Trophoblast cell (in vitro differentiated cells and primary cell): ENCODE results near the gene TSHB.

Experiments used
- DNase-seq, 2 donors: peaks; one replicate each; pipeline ENCODE4 v3.0.0-alpha.2; 2016
- H2AFZ ChIP-seq: 2 replicates; pipeline ENCODE4 v1.6.1; 2013; ENCODE audit warnings: low read length, moderate library complexity, mild to moderate bottlenecking; ENCODE audit not compliant: insufficient read depth, poor library complexity
- H2AK5ac ChIP-seq: 2 replicates; pipeline ENCODE4 v1.6.1; 2013; ENCODE audit warnings: mild to moderate bottlenecking, low read length
- H2BK120ac ChIP-seq: 2 replicates; pipeline ENCODE4 v1.6.1; 2013; ENCODE audit warnings: low read length, mild to moderate bottlenecking, moderate library complexity; ENCODE audit not compliant: insufficient read depth, poor library complexity
- H2BK12ac ChIP-seq: 2 replicates; pipeline ENCODE4 v1.6.1; 2013; ENCODE audit warnings: mild to moderate bottlenecking, low read length, moderate library complexity
- H2BK5ac ChIP-seq: 2 replicates; pipeline ENCODE4 v1.6.1; 2013; ENCODE audit warnings: low read length, low read depth, moderate library complexity, mild to moderate bottlenecking; ENCODE audit not compliant: poor library complexity
- H3K14ac ChIP-seq: 2 replicates; pipeline ENCODE4 v1.6.1; 2013; ENCODE audit warnings: mild to moderate bottlenecking, low read length
- H3K18ac ChIP-seq: 2 replicates; pipeline ENCODE4 v1.6.1; 2013; ENCODE audit warnings: mild to moderate bottlenecking, low read length
- H3K23ac ChIP-seq: 2 replicates; pipeline ENCODE4 v1.6.1; 2013; ENCODE audit warnings: low read length
- H3K27ac ChIP-seq: 2 replicates; pipeline ENCODE4 v1.5.1; 2013; ENCODE audit warnings: low read depth, mild to moderate bottlenecking, inconsistent platforms, low read length, moderate library complexity
- H3K27me3 ChIP-seq: 2 replicates; pipeline ENCODE4 v1.6.1; 2013; ENCODE audit warnings: inconsistent platforms, mild to moderate bottlenecking, low read length, moderate library complexity; ENCODE audit not compliant: insufficient read depth
- H3K36me3 ChIP-seq, 2 experiments: 1 replicate in 1 of 2; 2 replicates in 1 of 2; pipeline ENCODE4 v1.6.1; 2013; ENCODE audit warnings: low read length in 2 of 2, mild to moderate bottlenecking in 2 of 2, moderate library complexity in 1 of 2; ENCODE audit not compliant: insufficient read depth in 2 of 2, control insufficient read depth in 1 of 2
- H3K4ac ChIP-seq: 2 replicates; pipeline ENCODE4 v1.6.1; 2013; ENCODE audit warnings: low read depth, mild to moderate bottlenecking, low read length, moderate library complexity
- H3K4me1 ChIP-seq, 2 experiments: 1 replicate in 1 of 2; 2 replicates in 1 of 2; pipeline ENCODE4 v1.6.1; 2013; ENCODE audit warnings: low read length in 2 of 2, mild to moderate bottlenecking in 2 of 2, moderate library complexity in 1 of 2; ENCODE audit not compliant: insufficient read depth in 2 of 2, control insufficient read depth in 1 of 2
- H3K4me2 ChIP-seq: 2 replicates; pipeline ENCODE4 v1.6.1; 2013; ENCODE audit warnings: inconsistent platforms, mild to moderate bottlenecking, low read length, moderate library complexity
- H3K4me3 ChIP-seq: 2 replicates; pipeline ENCODE4 v1.5.1; 2013; ENCODE audit warnings: mild to moderate bottlenecking, low read depth, low read length, inconsistent platforms
- H3K79me1 ChIP-seq: one replicate; pipeline ENCODE4 v1.6.1; 2013; ENCODE audit warnings: low read length
- H3K79me2 ChIP-seq: 2 replicates; pipeline ENCODE4 v1.6.1; 2013; ENCODE audit warnings: low read length, mild to moderate bottlenecking; ENCODE audit not compliant: control insufficient read depth, insufficient read depth, poor library complexity
- H3K9ac ChIP-seq: 2 replicates; pipeline ENCODE4 v1.6.1; 2013; ENCODE audit warnings: mild to moderate bottlenecking, low read length
- H3K9me3 ChIP-seq: 2 replicates; pipeline ENCODE4 v1.6.1; 2013; ENCODE audit warnings: low read depth, mild to moderate bottlenecking, control low read depth, inconsistent platforms, low read length; ENCODE audit not compliant: insufficient read depth
- H4K12ac ChIP-seq: 2 replicates; pipeline ENCODE4 v1.6.1; 2013; ENCODE audit warnings: low read depth, mild to moderate bottlenecking, low read length, moderate library complexity
- H4K8ac ChIP-seq: 2 replicates; pipeline ENCODE4 v1.6.1; 2013; ENCODE audit warnings: low read depth, mild to moderate bottlenecking, low read length, moderate library complexity
- H4K91ac ChIP-seq: one replicate; pipeline ENCODE4 v1.6.1; 2013; ENCODE audit warnings: low read depth, mild to moderate bottlenecking, low read length, moderate library complexity
- WGBS: extraction: QIAGEN DNeasy Blood & Tissue Kit; methylation state at CpG from one replicate; pipeline ENCODE4 v1.1.7; 2013; ENCODE audit warnings: missing lambda C conversion rate; ENCODE audit not compliant: insufficient read length, insufficient coverage; ENCODE audit errors: extremely low coverage; 5-methylcytosine and 5-hydroxymethylcytosine counted together

The TSHB gene

DNA sequence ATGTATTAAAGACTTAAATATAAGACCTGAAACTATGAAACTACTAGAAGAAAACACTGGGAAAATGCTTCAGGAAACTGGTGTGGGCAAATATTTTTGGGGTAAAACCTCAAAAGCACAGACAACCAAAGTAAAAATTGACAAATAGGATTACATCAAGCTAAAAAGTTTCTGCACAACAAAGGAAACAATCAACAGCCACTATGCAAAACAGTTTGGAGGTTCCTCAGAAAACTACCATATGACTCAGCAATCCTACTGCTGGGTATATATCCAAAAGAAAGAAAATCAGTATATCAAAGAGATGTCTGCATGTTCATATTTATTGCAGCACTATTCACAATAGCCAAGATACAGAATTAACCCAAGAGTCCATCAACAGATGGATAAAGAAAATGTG, 17.1 kb downstream of the TSHB start:
- Histone ChIP-seq H4K8ac (no peak overlapping the region), H3K14ac (no peak overlapping the region), H2BK12ac (no peak overlapping the region), H3K4me2 (no peak overlapping the region), H2AFZ (no peak overlapping the region), H3K9me3 (no peaks in the 10 kb centered on the region), H3K9ac (no peak overlapping the region), H3K18ac (no peak overlapping the region), H3K36me3 (peaks cover 2 to 3% of the 10 kb centered on the region in 2 experiments), H3K23ac (no peak overlapping the region), H2BK5ac (no peak overlapping the region), H3K4me1 (no peaks in the 10 kb centered on the region), H3K27me3 (no peaks in the 10 kb centered on the region), H2AK5ac (no peak overlapping the region), H3K27ac (no peak overlapping the region), H3K79me1 (no peaks in the 10 kb centered on the region), H3K4me3 (no peak overlapping the region), H4K12ac (no peak overlapping the region), H4K91ac (no peak overlapping the region), H2BK120ac (no peak overlapping the region), H3K79me2 (no peaks in the 10 kb centered on the region), H3K4ac (no peak overlapping the region)
- no peak for DNase-seq

DNA sequence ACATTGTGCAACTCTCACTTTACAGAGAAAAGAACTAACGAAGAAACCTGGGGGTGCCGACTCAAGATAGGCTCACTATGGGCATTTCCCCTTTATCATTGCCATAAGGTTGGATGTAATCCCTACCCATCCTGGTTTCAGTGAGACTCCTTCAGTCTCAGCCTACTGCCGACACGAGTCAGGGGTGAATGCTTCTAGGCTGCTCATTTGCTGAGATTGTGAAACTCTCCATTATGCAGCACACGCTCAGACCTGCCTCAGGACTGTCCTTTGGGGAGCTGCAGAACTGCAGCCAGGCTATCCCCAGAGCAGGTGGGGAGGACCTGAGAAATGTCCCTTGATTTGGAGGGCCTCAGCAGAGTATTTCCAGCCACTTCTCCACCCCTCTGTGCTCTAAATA, 22.2 kb downstream of the TSHB start:
- Histone ChIP-seq H3K36me3 (peaks cover 3% of the 10 kb centered on the region in 2 experiments), H3K27ac (no peak overlapping the region), H3K27me3 (no peaks in the 10 kb centered on the region), H3K79me1 (peaks cover 2% of the 10 kb centered on the region), H2BK5ac (no peak overlapping the region), H3K4me1 (peaks cover 7 to 8% of the 10 kb centered on the region in 2 experiments), H3K9ac (no peak overlapping the region), H3K79me2 (no peaks in the 10 kb centered on the region), H2BK12ac (no peak overlapping the region), H4K91ac (no peak overlapping the region), H3K18ac (no peak overlapping the region), H3K4me3 (no peak overlapping the region), H3K4me2 (no peak overlapping the region), H4K8ac (no peak overlapping the region), H3K4ac (no peak overlapping the region), H3K9me3 (no peaks in the 10 kb centered on the region), H2AK5ac (no peak overlapping the region), H3K23ac (no peak overlapping the region), H4K12ac (no peak overlapping the region), H2AFZ (no peak overlapping the region), H3K14ac (no peak overlapping the region), H2BK120ac (no peak overlapping the region)
- no peak for DNase-seq
- WGBS: no CpG with 5 or more reads among the region's 5 CpGs

GRCh38 chr1:115052454-115053083, 22.9 kb downstream of the TSHB start:
- no peak overlapping the region for H2BK12ac ChIP-seq
- no peak overlapping the region for H3K4ac ChIP-seq
- H4K91ac ChIP-seq: no peak overlapping the region
- peaks cover 7 to 14% of the 10 kb centered on the region in 2 experiments for H3K4me1 ChIP-seq
- no peak overlapping the region for H3K4me2 ChIP-seq
- no peak overlapping the region for H3K27ac ChIP-seq
- H2AK5ac ChIP-seq: no peak overlapping the region
- no peak overlapping the region for H3K4me3 ChIP-seq
- no peak overlapping the region for H3K18ac ChIP-seq
- peak; percentile 68 to 90 for DNase-seq
- peaks cover 3% of the 10 kb centered on the region in 2 experiments for H3K36me3 ChIP-seq
- H3K27me3 ChIP-seq: no peaks in the 10 kb centered on the region
- no peak overlapping the region for H2AFZ ChIP-seq
- H3K9me3 ChIP-seq: no peaks in the 10 kb centered on the region
- no peak overlapping the region for H3K14ac ChIP-seq
- no CpG with 5 or more reads among the region's 9 CpGs for WGBS
- no peaks in the 10 kb centered on the region for H3K79me2 ChIP-seq
- H4K8ac ChIP-seq: no peak overlapping the region
- H3K79me1 ChIP-seq: peaks cover 3% of the 10 kb centered on the region
- no peak overlapping the region for H3K9ac ChIP-seq
- H2BK120ac ChIP-seq: no peak overlapping the region
- no peak overlapping the region for H3K23ac ChIP-seq
- H4K12ac ChIP-seq: no peak overlapping the region
- no peak overlapping the region for H2BK5ac ChIP-seq

DNA sequence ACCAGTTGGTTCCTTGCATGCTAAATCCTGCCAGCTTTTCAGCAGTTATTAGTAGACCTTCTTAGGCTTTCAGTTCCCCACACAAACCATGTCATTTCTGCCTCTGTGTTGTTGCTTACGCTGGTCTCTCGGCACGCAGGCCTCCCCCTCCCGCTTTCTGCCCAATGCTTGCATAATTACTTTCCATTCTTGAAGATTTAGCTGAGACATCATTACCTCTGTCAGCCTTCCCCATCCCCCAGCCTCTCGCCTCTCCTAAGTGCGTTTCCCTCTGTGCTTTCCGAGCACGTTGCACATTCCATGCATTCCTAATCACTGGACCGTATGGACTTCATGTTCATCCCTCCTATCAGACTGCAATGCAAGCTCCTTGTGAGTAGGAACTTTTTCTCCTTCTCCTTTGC, 26.8 kb downstream of the TSHB start:
- no peak overlapping the region for H3K4me3 ChIP-seq
- peaks cover 0 to 3% of the 10 kb centered on the region in 2 experiments for H3K36me3 ChIP-seq
- H3K4me1 ChIP-seq: peaks cover 7 to 17% of the 10 kb centered on the region in 2 experiments
- no peaks in the 10 kb centered on the region for H3K79me2 ChIP-seq
- H3K27me3 ChIP-seq: no peaks in the 10 kb centered on the region
- H3K9ac ChIP-seq: no peak overlapping the region
- no peak overlapping the region for H4K91ac ChIP-seq
- no peak overlapping the region for H2BK12ac ChIP-seq
- H3K23ac ChIP-seq: no peak overlapping the region
- H2BK5ac ChIP-seq: no peak overlapping the region
- H3K4me2 ChIP-seq: peak overlapping the region; percentile 41
- no peaks in the 10 kb centered on the region for H3K9me3 ChIP-seq
- no CpG with 5 or more reads among the region's 9 CpGs for WGBS
- H3K27ac ChIP-seq: peak overlapping the region; percentile 13
- peaks cover 3% of the 10 kb centered on the region for H3K79me1 ChIP-seq
- no peak overlapping the region for H2AK5ac ChIP-seq
- H3K14ac ChIP-seq: no peak overlapping the region
- H4K8ac ChIP-seq: no peak overlapping the region
- no peak for DNase-seq
- H2AFZ ChIP-seq: no peak overlapping the region
- H4K12ac ChIP-seq: no peak overlapping the region
- H2BK120ac ChIP-seq: peak overlapping the region; percentile 46
- H3K18ac ChIP-seq: no peak overlapping the region
- no peak overlapping the region for H3K4ac ChIP-seq
